NCI-H128 (cell line): ENCODE measurements around the gene TNIK.
"Not testable (repeated sequence)": the region's sequence is repeated elsewhere in the genome, so short reads cannot be mapped to it uniquely, and the experiment has no call there.

Experiments used
- DNase-seq: peaks from one replicate; lab custom pipeline; 2025; ENCODE audit not compliant: unreplicated experiment; lab: John Stamatoyannopoulos, UW

Gene TNIK

GRCh38 chr3:171261487-171261886, 198.7 kb downstream of the TNIK start:
- DNase-seq: no peak

GRCh38 chr3:171260899-171261298, 199.3 kb downstream of the TNIK start:
- DNase-seq: no peak

- DNase-seq: no peak
These were observed 199.7 kb downstream of the TNIK start for GRCh38 chr3:171260466-171260865.

- no peak for DNase-seq
These were observed 201.9 kb downstream of the TNIK start for GRCh38 chr3:171258316-171258715.

- no peak for DNase-seq
These were observed 202.7 kb downstream of the TNIK start for GRCh38 chr3:171257251-171258203.

- no peak for DNase-seq
These were observed 203.6 kb downstream of the TNIK start for GRCh38 chr3:171256445-171257250.

GRCh38 chr3:171255236-171255806, 204.9 kb downstream of the TNIK start:
- no peak for DNase-seq

- DNase-seq: no peak
These were observed 205.9 kb downstream of the TNIK start for GRCh38 chr3:171254315-171254714.

- no peak for DNase-seq
These were observed 208.4 kb downstream of the TNIK start for GRCh38 chr3:171251835-171252234.

GRCh38 chr3:171250444-171250843, 209.8 kb downstream of the TNIK start:
- DNase-seq: no peak

- peak; percentile 41 for DNase-seq
These were observed 211.0 kb downstream of the TNIK start for GRCh38 chr3:171249245-171249644.

- no peak for DNase-seq
These were observed 211.6 kb downstream of the TNIK start for GRCh38 chr3:171248426-171249111.

GRCh38 chr3:171245796-171246765, 214.1 kb downstream of the TNIK start:
- DNase-seq: no peak

- DNase-seq: no peak
These were observed 217.3 kb downstream of the TNIK start for GRCh38 chr3:171242951-171243350.

- no peak for DNase-seq
These were observed 218.0 kb downstream of the TNIK start for GRCh38 chr3:171242170-171242569.

- not testable (repeated sequence) for DNase-seq
These were observed 218.6 kb downstream of the TNIK start for GRCh38 chr3:171241655-171242054.

- no peak for DNase-seq
These were observed 219.7 kb downstream of the TNIK start for GRCh38 chr3:171240504-171240835.

GRCh38 chr3:171239757-171240503, 220.3 kb downstream of the TNIK start:
- DNase-seq: peak; percentile 72

GRCh38 chr3:171237009-171237385, 223.2 kb downstream of the TNIK start:
- no peak for DNase-seq
